Loucy (cell line): Measurements from ENCODE around the gene COL13A1.

Experiments used
- H2AFZ ChIP-seq: fragments of 200-600 bp; sonication (generic); 2 replicates; pipeline ENCODE4 v1.6.0; 2016; ENCODE audit warnings: antibody characterized with exemption, mild to moderate bottlenecking, low read length, moderate library complexity
- H3F3A ChIP-seq: fragments of 200-600 bp; 2 replicates; pipeline ENCODE4 v1.6.0; 2016; ENCODE audit warnings: antibody characterized with exemption, low read depth, mild to moderate bottlenecking
- H3K27me3 ChIP-seq: fragments of 200-600 bp; sonication (generic); 2 replicates; pipeline ENCODE4 v1.6.1; 2014; ENCODE audit warnings: low read length, mild to moderate bottlenecking; ENCODE audit not compliant: insufficient read depth, poor library complexity, severe bottlenecking
- H3K36me3 ChIP-seq: fragments of 200-600 bp; sonication (generic); 2 replicates; pipeline ENCODE4 v1.6.1; 2016; ENCODE audit warnings: low read length; ENCODE audit not compliant: insufficient read depth
- H3K4me1 ChIP-seq: fragments of 200-600 bp; sonication (generic); 2 replicates; pipeline ENCODE4 v1.5.1; 2014; ENCODE audit warnings: low read length, mild to moderate bottlenecking; ENCODE audit not compliant: insufficient read depth, poor library complexity, severe bottlenecking
- H3K4me2 ChIP-seq: fragments of 200-600 bp; sonication (generic); 2 replicates; pipeline ENCODE4 v1.6.0; 2014; ENCODE audit warnings: antibody characterized with exemption, low read length, low read depth, mild to moderate bottlenecking; ENCODE audit not compliant: poor library complexity, severe bottlenecking
- H3K4me3 ChIP-seq: fragments of 200-600 bp; sonication (generic); 2 replicates; pipeline ENCODE4 v1.5.1; 2014; ENCODE audit warnings: low read length, mild to moderate bottlenecking, mixed read lengths; ENCODE audit not compliant: poor library complexity, severe bottlenecking
- H3K79me2 ChIP-seq: fragments of 200-600 bp; sonication (generic); 2 replicates; pipeline ENCODE4 v1.6.1; 2014; ENCODE audit warnings: low read length; ENCODE audit not compliant: insufficient read depth
- H3K9ac ChIP-seq: fragments of 200-600 bp; sonication (generic); 2 replicates; pipeline ENCODE4 v1.6.0; 2014; ENCODE audit warnings: mild to moderate bottlenecking, low read depth, low read length, moderate library complexity; ENCODE audit not compliant: poor library complexity, severe bottlenecking
- H3K9me2 ChIP-seq: fragments of 200-600 bp; sonication (generic); replicated peaks from 2 replicates; pipeline ENCODE4 v1.6.1; 2016; ENCODE audit warnings: low read depth, low read length, mixed read lengths
- H3K9me3 ChIP-seq: fragments of 200-600 bp; sonication (generic); 2 replicates; pipeline ENCODE4 v1.6.1; 2014; ENCODE audit warnings: mild to moderate bottlenecking, antibody characterized with exemption, low read length, low read depth; ENCODE audit not compliant: insufficient read depth
- H4K20me1 ChIP-seq: fragments of 200-600 bp; sonication (generic); 2 replicates; pipeline ENCODE4 v1.6.0; 2014; ENCODE audit warnings: antibody characterized with exemption, low read length, mild to moderate bottlenecking; ENCODE audit not compliant: insufficient read depth, poor library complexity, severe bottlenecking
- EZH2phosphoT487 ChIP-seq: fragments of 200-600 bp; IDR thresholded peaks from 2 replicates; pipeline ENCODE4 v1.6.1; 2018; ENCODE audit warnings: antibody characterized with exemption, mild to moderate bottlenecking, moderate library complexity, borderline replicate concordance
- TF ChIP-seq, protein P1 (sequence below): fragments of 200-600 bp; sonication (generic); conservative IDR thresholded peaks from 2 replicates; pipeline ENCODE4 v1.5.1; 2014; ENCODE audit warnings: mild to moderate bottlenecking, antibody characterized with exemption, low read length

The COL13A1 gene

DNA sequence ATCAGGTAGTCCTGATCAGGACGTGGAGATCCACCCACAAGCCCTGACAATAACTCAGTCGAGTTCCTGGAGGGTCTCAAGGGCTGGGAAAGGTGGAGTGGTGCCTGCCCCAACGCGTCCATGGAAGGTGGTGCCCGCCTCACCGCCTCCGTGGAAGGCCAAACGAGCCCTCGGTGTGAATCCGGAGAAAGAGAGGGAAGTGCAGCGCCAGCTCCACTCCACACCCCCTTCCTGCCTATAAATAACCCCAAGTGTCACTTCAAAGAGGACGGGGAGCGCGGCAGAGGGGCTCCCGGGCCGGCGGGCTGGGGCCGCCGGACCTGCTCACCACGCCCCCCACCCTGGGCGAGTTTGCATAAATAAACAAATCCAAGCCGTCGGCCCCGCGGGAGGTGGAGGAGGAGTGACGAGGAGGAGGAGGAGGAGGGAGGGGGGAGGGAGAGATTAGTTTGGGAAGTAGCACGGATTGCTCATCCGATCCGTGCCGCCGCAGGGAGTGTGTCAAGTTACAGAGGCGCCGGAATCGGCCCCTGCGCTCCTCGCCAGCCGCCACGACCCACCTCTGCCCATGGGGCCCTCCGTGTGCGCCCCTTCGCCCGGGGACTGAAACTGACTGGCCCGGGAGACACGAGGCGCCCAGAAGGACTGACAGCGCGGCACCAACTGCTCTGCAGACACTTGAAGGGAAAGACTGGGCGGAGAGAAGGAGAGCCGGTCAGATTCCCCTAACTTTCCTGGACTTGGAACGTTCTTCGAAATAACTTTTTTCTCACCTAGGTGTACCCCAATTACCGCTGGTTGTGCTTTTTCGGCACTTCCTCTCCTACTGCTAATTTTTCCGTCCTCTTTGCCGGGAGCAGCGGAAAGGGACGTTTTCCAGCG, at the start of gene COL13A1:
Gene COL13A1, plus strand, starts transcription at position 473 of the 882 bp plus-strand sequence. CDS start 518 bp downstream, outside the sequence.
- no peak for TF ChIP-seq EZH2phosphoT487
- TF ChIP-seq, protein P1, sequence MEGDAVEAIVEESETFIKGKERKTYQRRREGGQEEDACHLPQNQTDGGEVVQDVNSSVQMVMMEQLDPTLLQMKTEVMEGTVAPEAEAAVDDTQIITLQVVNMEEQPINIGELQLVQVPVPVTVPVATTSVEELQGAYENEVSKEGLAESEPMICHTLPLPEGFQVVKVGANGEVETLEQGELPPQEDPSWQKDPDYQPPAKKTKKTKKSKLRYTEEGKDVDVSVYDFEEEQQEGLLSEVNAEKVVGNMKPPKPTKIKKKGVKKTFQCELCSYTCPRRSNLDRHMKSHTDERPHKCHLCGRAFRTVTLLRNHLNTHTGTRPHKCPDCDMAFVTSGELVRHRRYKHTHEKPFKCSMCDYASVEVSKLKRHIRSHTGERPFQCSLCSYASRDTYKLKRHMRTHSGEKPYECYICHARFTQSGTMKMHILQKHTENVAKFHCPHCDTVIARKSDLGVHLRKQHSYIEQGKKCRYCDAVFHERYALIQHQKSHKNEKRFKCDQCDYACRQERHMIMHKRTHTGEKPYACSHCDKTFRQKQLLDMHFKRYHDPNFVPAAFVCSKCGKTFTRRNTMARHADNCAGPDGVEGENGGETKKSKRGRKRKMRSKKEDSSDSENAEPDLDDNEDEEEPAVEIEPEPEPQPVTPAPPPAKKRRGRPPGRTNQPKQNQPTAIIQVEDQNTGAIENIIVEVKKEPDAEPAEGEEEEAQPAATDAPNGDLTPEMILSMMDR, result peak; percentile 6; the same call in 1 of the 2 replicates
- no peaks in the 10 kb centered on the region for H4K20me1 ChIP-seq
- peak within 1 kb of the TSS; percentile 75 for H3K9ac ChIP-seq
- no peaks in the 10 kb centered on the region for H3K27me3 ChIP-seq
- no peaks in the 10 kb centered on the region for H3F3A ChIP-seq
- peak within 1 kb of the TSS; percentile 73 for H3K4me3 ChIP-seq
- no peaks in the 10 kb centered on the region for H3K79me2 ChIP-seq
- H2AFZ ChIP-seq, result peak within 1 kb of the TSS; percentile 84
- H3K4me1 ChIP-seq, result peaks cover 35% of the 10 kb centered on the region
- H3K4me2 ChIP-seq, result peak within 1 kb of the TSS; percentile 85
- no peaks in the 10 kb centered on the region for H3K9me3 ChIP-seq
- no peaks in the 10 kb centered on the region for H3K9me2 ChIP-seq
- no peaks in the 10 kb centered on the region for H3K36me3 ChIP-seq

DNA sequence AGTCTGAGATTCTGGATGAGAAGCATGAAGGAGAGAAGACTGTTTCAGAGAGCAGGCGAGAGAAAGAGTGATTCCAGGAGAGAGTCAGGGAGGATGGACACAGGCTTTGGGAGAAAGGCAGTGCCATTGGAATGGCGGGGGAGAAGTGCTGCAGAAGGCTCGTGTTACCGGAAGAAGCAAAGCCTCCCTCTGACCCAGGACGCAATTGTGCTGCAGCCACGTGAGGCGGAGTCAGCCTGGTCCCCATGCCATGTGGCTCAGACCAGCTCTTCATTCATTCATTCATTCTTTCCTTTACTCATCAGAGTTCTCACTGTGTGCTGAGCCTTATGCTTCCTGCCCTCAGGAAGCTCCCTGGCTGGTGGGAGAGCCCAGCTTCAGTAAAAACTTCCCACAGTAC, 49.2 kb upstream of the COL13A1 start:
- Histone ChIP-seq H3K4me3 (no peak overlapping the region), H3K79me2 (no peaks in the 10 kb centered on the region), H3K9me3 (no peaks in the 10 kb centered on the region), H3K9ac (no peak overlapping the region), H3K36me3 (no peaks in the 10 kb centered on the region), H3K4me1 (no peaks in the 10 kb centered on the region), H2AFZ (no peak overlapping the region), H3F3A (no peaks in the 10 kb centered on the region), H3K27me3 (no peaks in the 10 kb centered on the region), H3K9me2 (no peaks in the 10 kb centered on the region), H4K20me1 (no peaks in the 10 kb centered on the region), H3K4me2 (no peak overlapping the region)
- no peak for TF ChIP-seq EZH2phosphoT487
- TF ChIP-seq, protein P1, result no peak

DNA sequence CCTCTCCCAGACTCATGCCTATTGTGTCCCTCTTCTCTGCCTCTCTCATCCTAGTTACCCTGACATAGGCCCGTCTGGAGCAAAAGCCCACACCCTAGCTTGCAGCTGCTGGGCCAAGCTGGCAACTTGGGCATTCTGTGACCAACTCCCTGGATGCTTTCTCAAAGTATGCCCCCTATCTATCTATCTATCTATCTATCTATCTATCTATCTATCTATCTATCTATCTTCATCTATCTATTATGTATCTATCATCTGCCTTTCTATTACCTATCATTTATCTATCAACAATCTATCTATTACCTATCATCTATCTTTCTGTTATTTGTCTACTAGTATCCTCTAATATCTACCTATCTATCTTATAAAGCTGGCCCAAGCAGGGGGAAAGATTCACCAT, 45.4 kb upstream of the COL13A1 start:
- Histone ChIP-seq H3K9me2 (no peaks in the 10 kb centered on the region), H3K4me2 (no peak overlapping the region), H2AFZ (no peak overlapping the region), H4K20me1 (no peaks in the 10 kb centered on the region), H3F3A (no peaks in the 10 kb centered on the region), H3K4me3 (no peak overlapping the region), H3K27me3 (no peaks in the 10 kb centered on the region), H3K9ac (no peak overlapping the region), H3K79me2 (no peaks in the 10 kb centered on the region), H3K36me3 (no peaks in the 10 kb centered on the region), H3K9me3 (no peaks in the 10 kb centered on the region), H3K4me1 (peaks cover 5% of the 10 kb centered on the region)
- TF ChIP-seq, protein P1, result no peak
- TF ChIP-seq EZH2phosphoT487, result no peak
